A549 (cell line): Measurements from ENCODE around the gene FBXO10.

Experiments
- CHD2 ChIP-seq: fragments of 150-350 bp; IDR thresholded peaks from 2 replicates; pipeline ENCODE4 v1.6.1; 2014; ENCODE audit warnings: low read length; ENCODE audit not compliant: partially characterized antibody
- CTCF ChIP-seq: fragments of >200 bp; sonication (Bioruptor Twin); formaldehyde crosslinking; IDR thresholded peaks from 3 replicates; pipeline ENCODE4 v1.5.1; 2016
- EHMT2 ChIP-seq: fragments of 200-600 bp; sonication (generic); IDR thresholded peaks from 2 replicates; pipeline ENCODE4 v1.6.1; 2016; ENCODE audit warnings: antibody characterized with exemption, low read depth, mild to moderate bottlenecking, moderate library complexity
- ESRRA ChIP-seq: fragments of 150-350 bp; IDR thresholded peaks from 2 replicates; pipeline ENCODE4 v1.6.1; 2014; ENCODE audit warnings: mild to moderate bottlenecking, low read length, borderline replicate concordance
- HDAC2 ChIP-seq: fragments of 200-600 bp; sonication (generic); IDR thresholded peaks from 2 replicates; pipeline ENCODE4 v1.6.1; 2016
- MAFK ChIP-seq: fragments of 450-650 bp; IDR thresholded peaks from 2 replicates; pipeline ENCODE4 v1.6.1; 2014; ENCODE audit not compliant: partially characterized antibody
- MAX ChIP-seq: IDR thresholded peaks from 2 replicates; pipeline ENCODE4 v1.6.1; 2012
- NPAS2 ChIP-seq: fragments of 250-450 bp; sonication (Bioruptor Pico); IDR thresholded peaks from 2 replicates; pipeline ENCODE4 v1.8.0; 2022; ENCODE audit warnings: mild to moderate bottlenecking, moderate library complexity, borderline replicate concordance
- POLR2A ChIP-seq: IDR thresholded peaks from 2 replicates; pipeline ENCODE4 v1.6.1; 2012; ENCODE audit warnings: mild to moderate bottlenecking, low read length
- POLR2AphosphoS2 ChIP-seq: conservative IDR thresholded peaks from 2 replicates; pipeline ENCODE4 v1.6.1; 2012; ENCODE audit warnings: low read length, improper control_type of control experiment, inconsistent platforms
- REST ChIP-seq: fragments of 200-600 bp; sonication (generic); IDR thresholded peaks from 2 replicates; pipeline ENCODE4 v1.6.1; 2016; ENCODE audit warnings: antibody characterized with exemption, mild to moderate bottlenecking, moderate library complexity
- RFX5 ChIP-seq: fragments of 450-650 bp; IDR thresholded peaks from 2 replicates; pipeline ENCODE4 v1.7.1; 2014; ENCODE audit warnings: antibody characterized with exemption, mild to moderate bottlenecking, moderate library complexity
- SMC3 ChIP-seq: fragments of >200 bp; sonication (Bioruptor Twin); formaldehyde crosslinking; IDR thresholded peaks from 3 replicates; pipeline ENCODE4 v1.6.1; 2018; ENCODE audit warnings: inconsistent platforms
- USF2 ChIP-seq: fragments of 450-650 bp; IDR thresholded peaks from 2 replicates; pipeline ENCODE4 v1.6.1; 2014; ENCODE audit warnings: antibody characterized with exemption

- TF ChIP-seq CTCF (peak; percentile 20; the same call in 1 of the 3 replicates), HDAC2 (no peak), REST (no peak), CHD2 (no peak), NPAS2 (CRISPR knock-in tag) (no peak), USF2 (no peak), ESRRA (no peak), SMC3 (0 out of 3 replicates have a peak, but pooled peaks have one; percentile 13), MAX (no peak), EHMT2 (no peak), POLR2A (no peak), MAFK (no peak), RFX5 (no peak), POLR2AphosphoS2 (no peak)
Observed at GRCh38 chr9:37508834-37509206, 67.4 kb downstream of the FBXO10 start.
